ENCODE measurements around the gene FCER1A.

DNA sequence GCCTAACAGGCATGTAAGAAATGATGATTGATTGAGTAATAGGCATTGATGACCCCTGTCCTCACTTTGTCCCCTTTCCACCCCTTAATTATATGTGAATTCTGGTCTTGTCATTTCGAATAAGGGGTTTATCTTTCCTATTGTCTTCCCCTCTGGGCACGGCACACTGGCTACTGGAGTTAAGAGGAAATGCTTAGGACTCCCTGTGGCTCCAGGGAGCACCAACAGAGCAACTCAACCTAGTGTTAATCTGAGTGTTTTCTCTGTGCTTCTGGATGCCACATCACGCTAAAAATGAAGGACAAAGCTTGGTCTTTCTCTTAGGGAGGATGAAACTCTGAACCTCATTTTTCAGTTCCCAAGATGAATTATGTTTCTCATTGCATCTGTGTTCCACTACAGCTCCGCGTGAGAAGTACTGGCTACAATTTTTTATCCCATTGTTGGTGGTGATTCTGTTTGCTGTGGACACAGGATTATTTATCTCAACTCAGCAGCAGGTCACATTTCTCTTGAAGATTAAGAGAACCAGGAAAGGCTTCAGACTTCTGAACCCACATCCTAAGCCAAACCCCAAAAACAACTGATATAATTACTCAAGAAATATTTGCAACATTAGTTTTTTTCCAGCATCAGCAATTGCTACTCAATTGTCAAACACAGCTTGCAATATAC lies 5.3 kb downstream of the FCER1A start:
- TF ChIP-seq, protein P1, sequence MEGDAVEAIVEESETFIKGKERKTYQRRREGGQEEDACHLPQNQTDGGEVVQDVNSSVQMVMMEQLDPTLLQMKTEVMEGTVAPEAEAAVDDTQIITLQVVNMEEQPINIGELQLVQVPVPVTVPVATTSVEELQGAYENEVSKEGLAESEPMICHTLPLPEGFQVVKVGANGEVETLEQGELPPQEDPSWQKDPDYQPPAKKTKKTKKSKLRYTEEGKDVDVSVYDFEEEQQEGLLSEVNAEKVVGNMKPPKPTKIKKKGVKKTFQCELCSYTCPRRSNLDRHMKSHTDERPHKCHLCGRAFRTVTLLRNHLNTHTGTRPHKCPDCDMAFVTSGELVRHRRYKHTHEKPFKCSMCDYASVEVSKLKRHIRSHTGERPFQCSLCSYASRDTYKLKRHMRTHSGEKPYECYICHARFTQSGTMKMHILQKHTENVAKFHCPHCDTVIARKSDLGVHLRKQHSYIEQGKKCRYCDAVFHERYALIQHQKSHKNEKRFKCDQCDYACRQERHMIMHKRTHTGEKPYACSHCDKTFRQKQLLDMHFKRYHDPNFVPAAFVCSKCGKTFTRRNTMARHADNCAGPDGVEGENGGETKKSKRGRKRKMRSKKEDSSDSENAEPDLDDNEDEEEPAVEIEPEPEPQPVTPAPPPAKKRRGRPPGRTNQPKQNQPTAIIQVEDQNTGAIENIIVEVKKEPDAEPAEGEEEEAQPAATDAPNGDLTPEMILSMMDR (conservative IDR thresholded peaks at IDR 0.05; ENCODE audit: low read depth, low read length) = no peak
- no peak for TF ChIP-seq EZH2 (IDR thresholded peaks at IDR 0.05; ENCODE audit: borderline replicate concordance, low read depth, low read length, poor library complexity, severe bottlenecking)

Data from A673 (cell line).